NCI-H1436 treated with DMSO at 0.1 percent for 48 hours (cell line): ENCODE data around the gene KARS1.

ENCODE experiments used
- DNase-seq: peaks from one replicate; lab custom pipeline; 2025; lab: John Stamatoyannopoulos, UW

Gene KARS1

GRCh38 chr16:75647492-75648264 lies at the start of gene KARS1, which contains the start of gene TERF2IP:
Gene KARS1, minus strand, starts transcription at chr16:75647665. Its CDS starts 26 bp downstream, at chr16:75647639.
Gene TERF2IP, plus strand, starts transcription at chr16:75647773. Its CDS starts 110 bp downstream, at chr16:75647883.
- peak; percentile 65 for DNase-seq

- DNase-seq: no peak
These were observed 48.2 kb upstream of the KARS1 start for GRCh38 chr16:75695708-75696107.

DNA sequence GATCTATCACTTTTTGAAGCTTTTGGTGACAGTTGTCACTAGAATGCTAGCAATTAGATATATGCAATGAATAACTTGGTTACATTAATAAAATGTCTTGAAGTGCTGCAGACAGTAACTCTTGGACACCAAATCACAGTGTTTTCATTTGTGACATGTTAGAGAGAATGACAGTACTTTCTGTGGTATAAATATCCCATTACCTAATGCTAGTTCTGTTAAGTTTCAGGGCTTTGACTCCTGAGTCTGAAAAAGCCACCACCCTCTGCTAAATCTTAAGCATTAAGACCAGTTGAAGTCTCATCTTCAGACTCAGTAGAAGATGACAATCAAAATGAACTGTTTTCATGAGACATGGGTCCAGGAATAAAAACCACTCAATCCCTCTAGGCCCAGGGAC lies 39.9 kb upstream of the KARS1 start:
- no peak for DNase-seq

- DNase-seq: no peak
These were observed 34.8 kb upstream of the KARS1 start for GRCh38 chr16:75682308-75682707.

GRCh38 chr16:75679366-75679765 lies 31.9 kb upstream of the KARS1 start:
- DNase-seq: no peak

DNA sequence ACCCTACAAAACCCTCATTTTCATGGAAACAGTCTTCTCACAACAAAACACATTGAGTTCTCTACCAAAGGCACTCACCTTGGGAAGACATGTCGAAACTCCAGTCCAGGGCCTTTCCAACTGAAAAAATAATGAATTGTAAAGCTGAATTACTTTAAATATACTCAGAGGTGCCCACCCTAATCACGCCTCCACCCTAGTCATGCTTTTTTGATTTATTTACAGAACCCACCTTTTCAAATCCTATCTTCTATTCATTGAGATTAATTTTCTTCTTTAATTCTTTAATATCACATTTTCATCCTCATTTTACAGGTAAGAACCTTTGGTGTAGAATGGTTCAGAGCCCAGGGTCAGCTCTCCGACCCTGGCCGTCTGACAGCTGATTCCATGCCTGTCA lies 29.4 kb upstream of the KARS1 start, which contains the start of gene CPHXL2:
Gene CPHXL2, minus strand, starts transcription at position 101 of the 400 bp plus-strand sequence. Its CDS starts 10 bp downstream, at position 91.
- no peak for DNase-seq

DNA sequence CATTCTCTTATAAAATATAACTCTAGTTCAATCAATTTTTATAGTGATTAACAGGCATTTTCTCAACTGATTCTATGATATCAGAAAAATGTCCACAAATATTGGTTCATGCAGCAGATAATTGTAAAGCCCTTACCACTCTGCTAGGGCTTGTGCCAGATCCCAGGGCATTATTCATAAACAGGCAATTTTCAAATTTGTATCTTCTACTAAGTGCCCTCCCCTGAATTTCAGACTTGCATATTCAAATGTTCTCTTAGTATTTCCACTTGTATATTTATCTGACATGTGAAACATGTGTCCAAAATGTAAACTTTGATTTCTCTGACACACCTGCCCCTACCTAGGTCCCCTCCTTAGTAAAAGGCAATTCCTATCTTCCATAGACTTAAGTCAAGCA lies 20.0 kb upstream of the KARS1 start:
- DNase-seq: no peak

DNA sequence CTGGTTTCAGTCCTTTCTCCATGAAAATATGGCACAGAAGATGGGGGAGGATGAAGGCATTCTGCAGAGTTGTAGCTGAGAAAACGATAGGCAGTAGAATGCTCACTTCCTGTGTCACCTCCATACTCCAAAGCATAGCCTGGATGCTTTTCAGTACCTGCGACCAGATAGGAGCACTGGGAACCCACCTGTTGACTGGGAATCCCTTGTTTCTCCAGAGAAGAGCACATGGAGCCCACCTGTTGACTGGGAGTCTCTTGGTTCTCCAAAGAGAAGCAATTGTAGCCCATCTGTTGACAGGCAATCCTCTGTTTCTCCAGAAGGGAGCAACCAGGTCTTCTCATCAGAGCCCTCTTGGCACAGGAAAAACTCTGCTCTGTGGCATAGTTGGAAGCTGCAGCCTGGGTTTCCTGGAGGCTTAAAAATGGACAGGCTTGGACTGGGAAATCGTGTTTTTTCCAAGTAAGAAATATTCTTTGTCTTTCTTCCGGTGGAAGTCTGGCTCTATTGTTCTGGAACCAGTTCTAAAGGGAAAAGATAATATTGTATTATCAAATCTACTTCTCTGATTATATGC lies 13.3 kb upstream of the KARS1 start:
- DNase-seq: no peak

GRCh38 chr16:75660321-75660720 lies 12.9 kb upstream of the KARS1 start:
- no peak for DNase-seq

DNA sequence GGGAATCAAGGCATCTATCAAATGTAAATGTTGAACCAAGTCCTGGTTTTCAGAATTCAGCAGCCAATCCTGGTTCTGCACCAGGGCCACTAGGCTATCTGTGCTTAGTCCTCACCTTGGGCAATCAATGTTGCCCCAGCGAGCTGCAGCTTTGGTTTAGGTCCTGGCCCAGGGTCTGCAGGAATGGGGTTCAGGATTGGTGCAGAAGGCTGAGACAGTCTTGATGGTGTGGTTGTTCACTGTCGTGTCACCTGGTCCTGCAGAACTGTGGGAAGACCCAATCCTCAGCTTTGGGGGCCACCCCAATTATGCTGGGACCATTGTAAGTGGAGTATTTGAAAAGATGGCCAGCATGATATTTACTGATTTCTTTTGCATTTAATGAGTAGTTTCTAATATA lies 10.7 kb upstream of the KARS1 start:
- no peak for DNase-seq

DNA sequence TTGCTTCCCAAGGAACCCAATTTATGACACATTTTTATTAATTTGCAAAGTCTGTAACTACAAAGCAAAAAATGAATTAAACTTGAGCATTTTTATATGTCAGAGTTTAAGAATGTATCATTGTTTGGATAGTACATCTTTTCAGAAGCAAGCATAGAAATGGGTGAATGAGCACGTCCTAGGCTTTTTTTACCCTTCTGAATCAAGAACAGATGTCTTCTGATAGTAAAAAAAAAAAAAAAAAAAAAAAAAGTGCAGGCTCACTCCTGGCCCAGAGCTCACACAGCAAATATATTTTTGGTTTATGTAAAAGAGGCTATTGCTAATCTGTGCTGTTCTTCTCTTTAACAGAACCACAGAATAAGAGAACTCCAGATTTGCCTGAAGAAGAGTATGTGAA lies 6.5 kb upstream of the KARS1 start:
- no peak for DNase-seq

GRCh38 chr16:75648265-75649076 lies 1.0 kb upstream of the KARS1 start:
- DNase-seq: peak; percentile 15

GRCh38 chr16:75647112-75647491 lies 363 bp downstream of the KARS1 start:
- DNase-seq: no peak

DNA sequence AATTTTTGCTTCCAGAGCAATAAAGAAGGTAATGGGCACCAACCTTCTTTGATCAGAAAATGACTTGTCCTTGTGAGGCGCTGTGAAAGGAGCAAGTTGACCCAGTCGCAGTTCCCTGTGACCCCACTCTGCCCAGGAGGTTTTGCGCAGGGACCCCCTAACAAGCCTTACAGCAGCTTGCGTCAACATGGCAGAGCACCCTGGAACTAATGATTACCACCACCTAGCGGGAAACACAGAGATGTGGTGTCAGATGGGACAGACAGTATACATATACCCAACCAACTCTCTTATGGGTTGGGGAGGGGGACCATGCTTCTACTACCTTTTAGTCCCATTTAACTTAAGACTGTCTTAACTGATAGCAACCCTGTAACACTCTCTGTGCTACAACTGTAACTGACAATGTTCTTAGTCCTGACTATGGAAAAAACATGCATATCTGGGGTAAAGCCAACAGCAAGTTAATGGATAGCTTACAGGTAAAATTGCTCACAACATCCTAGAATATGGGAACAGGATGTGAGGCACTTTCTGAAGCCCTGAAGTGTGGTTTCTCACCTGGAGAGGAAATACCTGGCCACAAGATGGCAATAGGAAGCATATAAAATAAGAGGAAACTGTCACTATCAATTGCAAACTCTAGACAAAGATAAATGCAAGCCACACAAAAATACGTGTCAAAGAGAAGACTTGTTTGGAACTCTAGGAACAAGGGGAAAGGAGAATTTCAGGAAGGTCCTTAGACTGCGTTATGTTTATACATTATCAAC lies 3.0 kb downstream of the KARS1 start:
- DNase-seq: no peak

- no peak for DNase-seq
These were observed 6.9 kb downstream of the KARS1 start for GRCh38 chr16:75640598-75640997.

DNA sequence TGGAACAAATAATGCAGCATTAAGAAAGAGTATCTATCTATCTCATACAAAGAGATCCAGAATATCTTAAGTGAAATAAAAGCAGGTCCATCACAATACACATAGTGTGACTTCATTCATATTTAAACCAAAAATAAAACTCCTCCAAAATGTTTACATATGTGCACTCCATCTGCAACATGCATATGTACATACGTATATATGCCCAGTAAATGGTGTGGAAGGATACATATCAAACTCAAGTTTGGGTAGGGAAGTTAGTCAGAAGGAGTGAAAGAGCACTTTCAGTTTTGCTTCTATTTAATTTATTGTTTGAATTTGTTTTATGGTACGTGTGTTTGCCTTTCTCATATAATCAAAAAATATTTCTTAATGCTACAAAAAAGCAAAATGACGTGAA lies 12.4 kb downstream of the KARS1 start:
- DNase-seq: no peak

- DNase-seq: no peak
These were observed 14.6 kb downstream of the KARS1 start for GRCh38 chr16:75632857-75633256.

GRCh38 chr16:75630052-75630451 lies 17.4 kb downstream of the KARS1 start:
- no peak for DNase-seq

GRCh38 chr16:75629132-75629531 lies 18.3 kb downstream of the KARS1 start:
- no peak for DNase-seq

DNA sequence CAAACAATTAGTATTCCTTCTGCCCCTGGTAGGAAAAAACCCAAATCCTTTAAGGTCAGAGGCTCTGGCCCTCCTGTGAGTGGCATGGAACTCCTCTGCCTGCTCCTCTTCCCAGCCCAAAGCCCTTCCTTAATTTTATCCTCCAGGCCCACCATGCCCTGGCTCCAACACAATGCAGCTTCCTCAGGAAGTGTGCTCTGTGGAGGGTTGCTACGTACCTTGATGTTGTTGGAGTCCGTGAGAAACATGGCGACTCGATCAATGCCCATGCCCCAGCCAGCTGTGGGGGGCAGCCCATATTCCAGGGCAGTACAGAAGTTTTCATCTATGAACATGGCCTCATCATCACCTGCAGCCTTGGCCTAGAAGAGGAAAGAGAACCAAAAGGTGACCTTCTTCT lies 19.1 kb downstream of the KARS1 start:
- no peak for DNase-seq

- no peak for DNase-seq
These were observed 19.6 kb downstream of the KARS1 start for GRCh38 chr16:75627851-75628250.

DNA sequence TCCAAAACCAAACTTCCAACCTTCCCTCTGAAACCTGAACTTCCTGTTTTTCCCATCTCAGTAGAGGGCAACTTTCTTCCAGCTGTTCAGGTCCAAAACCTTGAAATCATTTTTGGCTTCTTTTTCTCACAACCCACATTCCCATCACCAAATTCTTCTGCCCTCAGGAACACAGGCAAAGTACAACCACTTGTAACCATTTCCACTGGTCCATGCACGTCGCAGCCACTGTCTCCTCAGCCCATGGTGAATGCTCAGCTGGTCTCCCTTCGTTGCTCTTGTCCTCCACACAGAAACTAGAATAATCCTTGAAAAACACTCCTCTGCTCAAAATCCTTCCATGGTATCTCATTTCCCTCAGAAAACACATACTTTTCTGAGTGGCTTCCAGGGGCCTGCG lies 20.7 kb downstream of the KARS1 start:
- no peak for DNase-seq
